HCT116 (cell line): Measurements from ENCODE around the gene RHOH. TPM values are rescaled to one million over a fixed set of nuclear protein-coding genes. Genes with fewer than 3 reads are reported as not detected.

Experiments
- ATAC-seq: fragments of 200-7000 bp; cut with Tn5 transposase; 2 replicates; pipeline ENCODE4 v1.9.1; 2020; ENCODE audit warnings: mild to moderate bottlenecking, moderate library complexity
- BruUV-seq: library from RNA; stranded (reverse); fragments of 400-500 nt; replicated peaks from 2 replicates; lab custom pipeline; 2021; lab: Mats Ljungman, UMichigan
- CTCF ChIA-PET: fragments of 300-600 bp; sonication (Branson Sonifier 250); formaldehyde crosslinking; loops from one replicate; lab custom pipeline; 2021; ENCODE audit warnings: antibody characterized with exemption; lab: Charles Lee
- POLR2A ChIA-PET: fragments of 300-600, 350-600 bp; sonication (Branson Sonifier 250); formaldehyde crosslinking; loops from one replicate; lab custom pipeline; 2021; ENCODE audit warnings: antibody characterized with exemption; lab: Charles Lee
- RAD21 ChIA-PET, 2 experiments: fragments of 300-600 bp; sonication (Branson Sonifier 250); formaldehyde crosslinking; loops; one replicate each; lab custom pipeline; 2023; ENCODE audit warnings: low total read pairs in 2 of 2; ENCODE audit not compliant: uncharacterized antibody in 2 of 2, unreplicated experiment in 2 of 2, low non-redundant PET in 1 of 2; lab: Charles Lee
- DNase-seq: peaks from one replicate; pipeline ENCODE4 v3.0.0-alpha.2; 2010; ENCODE audit warnings: low read depth, low spot score
- H2AFZ ChIP-seq: fragments of 200-600 bp; shearing (Covaris generic), sonication (generic); 2 replicates; pipeline ENCODE4 v1.6.1; 2017; ENCODE audit warnings: low read depth, mixed run types, mixed read lengths, antibody characterized with exemption, low read length; ENCODE audit not compliant: poor library complexity, severe bottlenecking
- H3K27ac ChIP-seq: 2 replicates; pipeline ENCODE4 v1.5.1; 2012; ENCODE audit warnings: low read depth, low read length
- H3K27me3 ChIP-seq: fragments of 200-600 bp; sonication (generic); 2 replicates; pipeline ENCODE4 v1.6.1; 2016; ENCODE audit warnings: mixed run types, low read length, mixed read lengths; ENCODE audit not compliant: insufficient read depth
- H3K36me3 ChIP-seq, 2 experiments: fragments of 200-500 bp in 1 of 2; fragments of 200-600 bp in 1 of 2; sonication (Bioruptor generic) in 1 of 2; sonication (generic) in 1 of 2; 2 replicates each; pipeline versions ENCODE4 v1.5.1 to v1.6.1; 2014 to 2016; ENCODE audit warnings: low read length in 2 of 2, inconsistent platforms in 1 of 2, mixed read lengths in 1 of 2, mixed run types in 1 of 2; ENCODE audit not compliant: insufficient read depth in 2 of 2, control insufficient read depth in 1 of 2
- H3K4me1 ChIP-seq, 2 experiments: fragments of 200-600 bp in 1 of 2; sonication (generic) in 1 of 2; 2 replicates each; pipeline versions ENCODE4 v1.5.1 to v1.6.1; 2012 to 2017; ENCODE audit warnings: low read length in 2 of 2, inconsistent platforms in 1 of 2, mild to moderate bottlenecking in 1 of 2, mixed read lengths in 1 of 2, mixed run types in 1 of 2, moderate library complexity in 1 of 2; ENCODE audit not compliant: insufficient read depth in 2 of 2, control insufficient read depth in 1 of 2
- H3K4me2 ChIP-seq: fragments of 200-600 bp; sonication (generic); 2 replicates; pipeline ENCODE4 v1.6.1; 2017; ENCODE audit warnings: mixed run types, low read length, mixed read lengths
- H3K4me3 ChIP-seq, 2 experiments: fragments of 200-600 bp in 1 of 2; sonication (generic) in 1 of 2; replicated peaks in 1 of 2; 2 replicates each; pipeline ENCODE4 v1.5.1; 2011 to 2016; ENCODE audit warnings: low read length in 2 of 2, control low read depth in 1 of 2, low read depth in 1 of 2, mild to moderate bottlenecking in 1 of 2, mixed read lengths in 1 of 2, mixed run types in 1 of 2
- H3K79me2 ChIP-seq: fragments of 200-600 bp; sonication (generic); 2 replicates; pipeline ENCODE4 v1.6.1; 2017; ENCODE audit warnings: mild to moderate bottlenecking, mixed run types, low read length, moderate library complexity, mixed read lengths; ENCODE audit not compliant: insufficient read depth
- H3K9ac ChIP-seq: fragments of 200-600 bp; sonication (generic); 2 replicates; pipeline ENCODE4 v1.6.1; 2016; ENCODE audit warnings: low read length, mixed read lengths
- H3K9me2 ChIP-seq: fragments of 200-600 bp; sonication (generic), shearing (Covaris generic); 2 replicates; pipeline ENCODE4 v1.6.1; 2017; ENCODE audit warnings: mixed run types, mild to moderate bottlenecking, moderate library complexity; ENCODE audit not compliant: insufficient read depth
- H3K9me3 ChIP-seq, 2 experiments: fragments of 200-500 bp in 1 of 2; fragments of 200-600 bp in 1 of 2; sonication (Bioruptor generic) in 1 of 2; sonication (generic) in 1 of 2; 2 replicates each; pipeline ENCODE4 v1.6.1; 2014 to 2017; ENCODE audit warnings: low read length in 2 of 2, mixed read lengths in 2 of 2, inconsistent platforms in 1 of 2, low read depth in 1 of 2, mild to moderate bottlenecking in 1 of 2, mixed run types in 1 of 2, moderate library complexity in 1 of 2; ENCODE audit not compliant: control insufficient read depth in 1 of 2, insufficient read depth in 1 of 2
- H4K20me1 ChIP-seq: fragments of 200-600 bp; sonication (generic), shearing (Covaris generic); 2 replicates; pipeline ENCODE4 v1.6.1; 2017; ENCODE audit warnings: mixed run types, mild to moderate bottlenecking, moderate library complexity; ENCODE audit not compliant: insufficient read depth
- CBX3 ChIP-seq: IDR thresholded peaks from 2 replicates; pipeline ENCODE4 v1.6.1; 2012; ENCODE audit warnings: low read depth
- ELF1 ChIP-seq: IDR thresholded peaks from 2 replicates; pipeline ENCODE4 v1.6.1; 2012; ENCODE audit warnings: low read depth, borderline replicate concordance
- EZH2 ChIP-seq: fragments of 200-600 bp; sonication (generic); IDR thresholded peaks from 2 replicates; pipeline ENCODE4 v1.6.1; 2017; ENCODE audit warnings: antibody characterized with exemption, mixed run types
- FOSL1 ChIP-seq: IDR thresholded peaks from 2 replicates; pipeline ENCODE4 v1.6.1; 2012; ENCODE audit warnings: low read depth
- MAX ChIP-seq: IDR thresholded peaks from 2 replicates; pipeline ENCODE4 v1.6.1; 2012
- POLR2A ChIP-seq: IDR thresholded peaks from 2 replicates; pipeline ENCODE4 v1.7.0; 2011; ENCODE audit warnings: borderline replicate concordance; ENCODE audit not compliant: insufficient read depth, insufficient read length; ENCODE audit errors: extremely low read depth
- POLR2AphosphoS5 ChIP-seq: IDR thresholded peaks from 2 replicates; pipeline ENCODE4 v1.6.1; 2011; ENCODE audit warnings: mild to moderate bottlenecking, low read depth, low read length, moderate library complexity
- RAD21 ChIP-seq: IDR thresholded peaks from 2 replicates; pipeline ENCODE4 v1.6.1; 2012; ENCODE audit warnings: low read depth, mild to moderate bottlenecking
- SIN3A ChIP-seq: IDR thresholded peaks from 2 replicates; pipeline ENCODE4 v1.6.1; 2012; ENCODE audit warnings: low read depth
- SRF ChIP-seq: IDR thresholded peaks from 2 replicates; pipeline ENCODE4 v1.6.1; 2012; ENCODE audit warnings: low read depth
- TCF7L2 ChIP-seq: IDR thresholded peaks from 2 replicates; pipeline ENCODE4 v1.7.0; 2011; ENCODE audit warnings: borderline replicate concordance, inconsistent platforms; ENCODE audit not compliant: insufficient read depth, insufficient read length; ENCODE audit errors: extremely low read depth
- YY1 ChIP-seq: IDR thresholded peaks from 2 replicates; pipeline ENCODE4 v1.6.1; 2011; ENCODE audit warnings: low read length, low read depth, moderate library complexity, mild to moderate bottlenecking; ENCODE audit not compliant: insufficient replicate concordance; ENCODE audit errors: extremely low read depth
- ZFX ChIP-seq: fragments of 450-650 bp; IDR thresholded peaks from 2 replicates; pipeline ENCODE4 v1.6.1; 2017
- intact Hi-C: fragments of 100-400 bp; cut with micrococcal nuclease; formaldehyde crosslinking; loops from 2 replicates; pipeline ENCODE4 v1.10.0; 2022
- total RNA-seq: library from RNA; stranded (reverse); gene quantifications from one replicate; pipeline ENCODE4 v1.2.1, GENCODE V29; 2021; ENCODE audit not compliant: unreplicated experiment
- TF ChIP-seq, protein P1 (sequence below): IDR thresholded peaks from 2 replicates; pipeline ENCODE4 v1.6.1; 2012
- TF ChIP-seq, protein P2 (sequence below): IDR thresholded peaks from 2 replicates; pipeline ENCODE4 v1.6.1; 2012; ENCODE audit warnings: low read depth
- TF ChIP-seq, protein P3 (sequence below): IDR thresholded peaks from 2 replicates; pipeline ENCODE4 v1.6.1; 2011; ENCODE audit warnings: mild to moderate bottlenecking, low read length, moderate library complexity; ENCODE audit not compliant: insufficient replicate concordance; ENCODE audit errors: extremely low read depth

Gene RHOH
- total RNA-seq, 1 experiment from 2014 or later, result 0.74 TPM

- Histone ChIP-seq H3K4me3 (no peak overlapping the region), H3K36me3 (no peaks in the 10 kb centered on the region), H3K4me2 (no peak overlapping the region), H4K20me1 (no peaks in the 10 kb centered on the region), H3K9me2 (no peaks in the 10 kb centered on the region), H3K79me2 (no peaks in the 10 kb centered on the region), H3K9ac (no peak overlapping the region), H3K27ac (no peak overlapping the region), H3K9me3 (no peaks in the 10 kb centered on the region), H3K27me3 (no peaks in the 10 kb centered on the region), H3K4me1 (no peaks in the 10 kb centered on the region), H2AFZ (no peak overlapping the region)
- ChIA-PET POLR2A (no interaction called here), RAD21 (no interaction called here), CTCF (no interaction called here)
- no TSS peak for BruUV-seq
- DNase-seq (no peak), ATAC-seq (no peak)
- intact Hi-C loops, result no loop called here
- TF ChIP-seq SIN3A (no peak), ELF1 (no peak), SRF (no peak), FOSL1 (no peak), POLR2A (no peak)
These were observed 32.4 kb upstream of the RHOH start for GRCh38 chr4:40164459-40164858.

DNA sequence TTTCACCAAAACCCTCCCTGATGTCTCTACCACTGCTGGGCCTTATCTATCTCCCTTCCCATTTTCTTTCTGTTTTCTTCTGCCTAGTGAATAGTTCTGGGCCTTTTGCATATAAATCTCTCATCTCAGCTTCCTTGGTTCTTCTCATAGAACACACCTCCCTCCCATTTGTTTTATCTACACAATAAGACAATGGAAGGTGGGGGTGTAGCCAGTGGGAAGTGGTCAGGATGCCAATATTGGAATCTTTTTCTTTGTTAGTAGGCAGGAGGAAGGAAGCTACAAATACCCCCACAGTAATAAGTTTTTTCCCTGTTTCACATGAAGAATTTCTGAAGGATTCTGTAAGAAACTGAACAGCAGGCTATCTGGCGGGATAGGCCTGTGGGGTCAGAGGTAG is 30.9 kb upstream of the RHOH start:
- POLR2A ChIA-PET, result no interaction called here
- no peak overlapping the region for H2AFZ ChIP-seq
- no peak for ATAC-seq
- H3K36me3 ChIP-seq, result no peaks in the 10 kb centered on the region
- H3K9me3 ChIP-seq, result no peaks in the 10 kb centered on the region
- H3K9me2 ChIP-seq, result no peaks in the 10 kb centered on the region
- H3K27ac ChIP-seq, result no peak overlapping the region
- H4K20me1 ChIP-seq, result no peaks in the 10 kb centered on the region
- no peak overlapping the region for H3K4me2 ChIP-seq
- RAD21 ChIA-PET, result no interaction called here
- no TSS peak for BruUV-seq
- CTCF ChIA-PET, result no interaction called here
- intact Hi-C loops, result no loop called here
- H3K27me3 ChIP-seq, result no peaks in the 10 kb centered on the region
- no peak overlapping the region for H3K4me3 ChIP-seq
- H3K4me1 ChIP-seq, result no peaks in the 10 kb centered on the region
- TF ChIP-seq TCF7L2, result no peak
- TF ChIP-seq RAD21, result no peak
- no peak for TF ChIP-seq POLR2AphosphoS5
- TF ChIP-seq CBX3, result no peak
- TF ChIP-seq, protein P1, sequence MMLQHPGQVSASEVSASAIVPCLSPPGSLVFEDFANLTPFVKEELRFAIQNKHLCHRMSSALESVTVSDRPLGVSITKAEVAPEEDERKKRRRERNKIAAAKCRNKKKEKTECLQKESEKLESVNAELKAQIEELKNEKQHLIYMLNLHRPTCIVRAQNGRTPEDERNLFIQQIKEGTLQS, result no peak
- no peak for TF ChIP-seq ZFX
- no peak for TF ChIP-seq MAX
- no peak for TF ChIP-seq POLR2A
- TF ChIP-seq, protein P2, sequence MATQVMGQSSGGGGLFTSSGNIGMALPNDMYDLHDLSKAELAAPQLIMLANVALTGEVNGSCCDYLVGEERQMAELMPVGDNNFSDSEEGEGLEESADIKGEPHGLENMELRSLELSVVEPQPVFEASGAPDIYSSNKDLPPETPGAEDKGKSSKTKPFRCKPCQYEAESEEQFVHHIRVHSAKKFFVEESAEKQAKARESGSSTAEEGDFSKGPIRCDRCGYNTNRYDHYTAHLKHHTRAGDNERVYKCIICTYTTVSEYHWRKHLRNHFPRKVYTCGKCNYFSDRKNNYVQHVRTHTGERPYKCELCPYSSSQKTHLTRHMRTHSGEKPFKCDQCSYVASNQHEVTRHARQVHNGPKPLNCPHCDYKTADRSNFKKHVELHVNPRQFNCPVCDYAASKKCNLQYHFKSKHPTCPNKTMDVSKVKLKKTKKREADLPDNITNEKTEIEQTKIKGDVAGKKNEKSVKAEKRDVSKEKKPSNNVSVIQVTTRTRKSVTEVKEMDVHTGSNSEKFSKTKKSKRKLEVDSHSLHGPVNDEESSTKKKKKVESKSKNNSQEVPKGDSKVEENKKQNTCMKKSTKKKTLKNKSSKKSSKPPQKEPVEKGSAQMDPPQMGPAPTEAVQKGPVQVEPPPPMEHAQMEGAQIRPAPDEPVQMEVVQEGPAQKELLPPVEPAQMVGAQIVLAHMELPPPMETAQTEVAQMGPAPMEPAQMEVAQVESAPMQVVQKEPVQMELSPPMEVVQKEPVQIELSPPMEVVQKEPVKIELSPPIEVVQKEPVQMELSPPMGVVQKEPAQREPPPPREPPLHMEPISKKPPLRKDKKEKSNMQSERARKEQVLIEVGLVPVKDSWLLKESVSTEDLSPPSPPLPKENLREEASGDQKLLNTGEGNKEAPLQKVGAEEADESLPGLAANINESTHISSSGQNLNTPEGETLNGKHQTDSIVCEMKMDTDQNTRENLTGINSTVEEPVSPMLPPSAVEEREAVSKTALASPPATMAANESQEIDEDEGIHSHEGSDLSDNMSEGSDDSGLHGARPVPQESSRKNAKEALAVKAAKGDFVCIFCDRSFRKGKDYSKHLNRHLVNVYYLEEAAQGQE, result no peak
- TF ChIP-seq, protein P3, sequence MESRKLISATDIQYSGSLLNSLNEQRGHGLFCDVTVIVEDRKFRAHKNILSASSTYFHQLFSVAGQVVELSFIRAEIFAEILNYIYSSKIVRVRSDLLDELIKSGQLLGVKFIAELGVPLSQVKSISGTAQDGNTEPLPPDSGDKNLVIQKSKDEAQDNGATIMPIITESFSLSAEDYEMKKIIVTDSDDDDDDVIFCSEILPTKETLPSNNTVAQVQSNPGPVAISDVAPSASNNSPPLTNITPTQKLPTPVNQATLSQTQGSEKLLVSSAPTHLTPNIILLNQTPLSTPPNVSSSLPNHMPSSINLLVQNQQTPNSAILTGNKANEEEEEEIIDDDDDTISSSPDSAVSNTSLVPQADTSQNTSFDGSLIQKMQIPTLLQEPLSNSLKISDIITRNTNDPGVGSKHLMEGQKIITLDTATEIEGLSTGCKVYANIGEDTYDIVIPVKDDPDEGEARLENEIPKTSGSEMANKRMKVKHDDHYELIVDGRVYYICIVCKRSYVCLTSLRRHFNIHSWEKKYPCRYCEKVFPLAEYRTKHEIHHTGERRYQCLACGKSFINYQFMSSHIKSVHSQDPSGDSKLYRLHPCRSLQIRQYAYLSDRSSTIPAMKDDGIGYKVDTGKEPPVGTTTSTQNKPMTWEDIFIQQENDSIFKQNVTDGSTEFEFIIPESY, result no peak
- TF ChIP-seq EZH2, result no peak
- no peak for TF ChIP-seq SRF
- TF ChIP-seq YY1, result no peak
- TF ChIP-seq ELF1, result no peak
- no peak for DNase-seq
- H3K79me2 ChIP-seq, result no peaks in the 10 kb centered on the region
- H3K9ac ChIP-seq, result no peak overlapping the region
